ENCODE measurements around the gene MKLN1. TPM values are rescaled to one million over a fixed set of nuclear protein-coding genes. Genes with fewer than 3 reads are reported as not detected.
"Not testable (repeated sequence)": the region's sequence is repeated elsewhere in the genome, so short reads cannot be mapped to it uniquely, and the experiment has no call there.

MKLN1 gene
- total RNA-seq, 2 experiments from 2014 or later: 38.5 TPM

- intact Hi-C loops (cut with micrococcal nuclease): loop anchor here (5.0 to 10.0 kb wide), 3 partner anchors 91 to 254 kb away; no protein-coding TSS in a partner anchor
- CTCF ChIA-PET: interaction anchor here (1.4 to 1.7 kb wide), 2 partner anchors 9 to 10 kb away, joined by 4 read pairs; no protein-coding TSS in a partner anchor
- H3K36me3 Mint-ChIP-seq (ENCODE audit: low read depth): peaks cover 12% of the 10 kb centered on the region
- H3K27me3 Mint-ChIP-seq: no peaks in the 10 kb centered on the region
- H3K9me3 Mint-ChIP-seq: peaks cover 1% of the 10 kb centered on the region
- DNase-seq: no peak
- no peak for ATAC-seq
- POLR2A ChIA-PET: interaction anchor here (0.6 to 3.3 kb wide), 6 partner anchors 9 to 367 kb away, joined by 3 to 11 read pairs (median 3); no protein-coding TSS in a partner anchor
- peak overlapping the region; percentile 95 for H3K27ac Mint-ChIP-seq
- TF ChIP-seq CTCF (IDR thresholded peaks at IDR 0.05): no peak
- peaks cover 51% of the 10 kb centered on the region for H3K4me1 Mint-ChIP-seq (ENCODE audit: low read depth)
- H3K4me3 Mint-ChIP-seq: peak overlapping the region; percentile 99
These were observed 900 bp downstream of the MKLN1 start for GRCh38 chr7:131328377-131329175.

GRCh38 chr7:131329176-131329570 lies 1.5 kb downstream of the MKLN1 start:
- peak overlapping the region; percentile 95 for H3K27ac Mint-ChIP-seq
- intact Hi-C loops (cut with micrococcal nuclease): loop anchor here (5.0 to 10.0 kb wide), 3 partner anchors 92 to 254 kb away; no protein-coding TSS in a partner anchor
- no peak for ATAC-seq
- no peak for TF ChIP-seq CTCF (IDR thresholded peaks at IDR 0.05)
- H3K36me3 Mint-ChIP-seq (ENCODE audit: low read depth): peaks cover 16% of the 10 kb centered on the region
- ChIA-PET POLR2A (interaction anchor here (0.6 to 3.3 kb wide), 3 partner anchors 9 to 368 kb away, joined by 3 to 11 read pairs (median 4); no protein-coding TSS in a partner anchor), CTCF (interaction anchor here (1.4 kb wide), 1 partner anchor 9 kb away, joined by 4 read pairs; no protein-coding TSS in a partner anchor)
- peaks cover 54% of the 10 kb centered on the region for H3K4me1 Mint-ChIP-seq (ENCODE audit: low read depth)
- no peak for DNase-seq
- H3K27me3 Mint-ChIP-seq: no peaks in the 10 kb centered on the region
- peaks cover 2% of the 10 kb centered on the region for H3K9me3 Mint-ChIP-seq
- H3K4me3 Mint-ChIP-seq: peak overlapping the region; percentile 99

- H3K27ac Mint-ChIP-seq: peak overlapping the region; percentile 25
- ChIA-PET CTCF (interaction anchor here (1.4 kb wide), 1 partner anchor 8 kb away, joined by 4 read pairs; no protein-coding TSS in a partner anchor), POLR2A (interaction anchor here (0.7 to 1.2 kb wide), 3 partner anchors 22 to 235 kb away, joined by 3 to 4 read pairs (median 3); no protein-coding TSS in a partner anchor)
- peaks cover 20% of the 10 kb centered on the region for H3K36me3 Mint-ChIP-seq (ENCODE audit: low read depth)
- peak overlapping the region; percentile 19 for H3K4me3 Mint-ChIP-seq
- H3K9me3 Mint-ChIP-seq: peaks cover 6% of the 10 kb centered on the region
- intact Hi-C loops (cut with micrococcal nuclease): no loop called here
- no peak for TF ChIP-seq CTCF (IDR thresholded peaks at IDR 0.05)
- DNase-seq (no peak), ATAC-seq (no peak)
- H3K4me1 Mint-ChIP-seq (ENCODE audit: low read depth): peaks cover 56% of the 10 kb centered on the region
- H3K27me3 Mint-ChIP-seq: no peaks in the 10 kb centered on the region
These were observed 2.6 kb downstream of the MKLN1 start for GRCh38 chr7:131330299-131330698.

- Mint-ChIP-seq H3K4me3 (no peak overlapping the region), H3K27ac (no peak overlapping the region), H3K36me3 (ENCODE audit: low read depth) (peaks cover 30% of the 10 kb centered on the region), H3K27me3 (no peaks in the 10 kb centered on the region), H3K4me1 (ENCODE audit: low read depth) (peaks cover 55% of the 10 kb centered on the region), H3K9me3 (peaks cover 17% of the 10 kb centered on the region)
- CTCF ChIA-PET: no interaction called here
- TF ChIP-seq CTCF (IDR thresholded peaks at IDR 0.05): no peak
- no peak for ATAC-seq
- POLR2A ChIA-PET: interaction anchor here (0.8 to 1.3 kb wide), 2 partner anchors 19 to 226 kb away, joined by 3 to 4 read pairs; no protein-coding TSS in a partner anchor
- DNase-seq: no peak
- intact Hi-C loops (cut with micrococcal nuclease): no loop called here
These were observed 4.1 kb downstream of the MKLN1 start for GRCh38 chr7:131331806-131332205.

- DNase-seq; CTCF ChIA-PET; POLR2A ChIA-PET; H3K27ac Mint-ChIP-seq; H3K4me3 Mint-ChIP-seq; intact Hi-C loops (cut with micrococcal nuclease); H3K27me3 Mint-ChIP-seq; ATAC-seq: not testable (repeated sequence)
- H3K36me3 Mint-ChIP-seq (ENCODE audit: low read depth): peaks cover 35% of the 10 kb centered on the region
- peaks cover 51% of the 10 kb centered on the region for H3K4me1 Mint-ChIP-seq (ENCODE audit: low read depth)
- H3K9me3 Mint-ChIP-seq: peaks cover 22% of the 10 kb centered on the region
These were observed 5.1 kb downstream of the MKLN1 start for GRCh38 chr7:131332729-131333128.

Data from activated CD8-positive, alpha-beta T cell treated with anti-CD3 and anti-CD28 coated beads for 36 hours (primary cell).